Peyer's patch (tissue), 4 donors: ENCODE results near the gene HOXD8.

ENCODE experiments used
- POLR2A ChIP-seq, 2 donors: fragments of 450-650 bp; IDR thresholded peaks; one replicate each; pipeline ENCODE4 v1.5.1; 2017; ENCODE audit warnings: antibody characterized with exemption in 2 of 2, mild to moderate bottlenecking in 2 of 2, moderate library complexity in 2 of 2
- TF ChIP-seq, protein P1 (sequence below), 6 experiments: fragments of 450-650 bp in 4 of 6; fragments of 200-600 bp in 2 of 6; sonication (generic) in 1 of 6; IDR thresholded peaks; one replicate each; pipeline ENCODE4 v1.5.1; 2017 to 2019; ENCODE audit warnings: antibody characterized with exemption in 6 of 6, mild to moderate bottlenecking in 3 of 6, moderate library complexity in 1 of 6

- TF ChIP-seq, protein P1, sequence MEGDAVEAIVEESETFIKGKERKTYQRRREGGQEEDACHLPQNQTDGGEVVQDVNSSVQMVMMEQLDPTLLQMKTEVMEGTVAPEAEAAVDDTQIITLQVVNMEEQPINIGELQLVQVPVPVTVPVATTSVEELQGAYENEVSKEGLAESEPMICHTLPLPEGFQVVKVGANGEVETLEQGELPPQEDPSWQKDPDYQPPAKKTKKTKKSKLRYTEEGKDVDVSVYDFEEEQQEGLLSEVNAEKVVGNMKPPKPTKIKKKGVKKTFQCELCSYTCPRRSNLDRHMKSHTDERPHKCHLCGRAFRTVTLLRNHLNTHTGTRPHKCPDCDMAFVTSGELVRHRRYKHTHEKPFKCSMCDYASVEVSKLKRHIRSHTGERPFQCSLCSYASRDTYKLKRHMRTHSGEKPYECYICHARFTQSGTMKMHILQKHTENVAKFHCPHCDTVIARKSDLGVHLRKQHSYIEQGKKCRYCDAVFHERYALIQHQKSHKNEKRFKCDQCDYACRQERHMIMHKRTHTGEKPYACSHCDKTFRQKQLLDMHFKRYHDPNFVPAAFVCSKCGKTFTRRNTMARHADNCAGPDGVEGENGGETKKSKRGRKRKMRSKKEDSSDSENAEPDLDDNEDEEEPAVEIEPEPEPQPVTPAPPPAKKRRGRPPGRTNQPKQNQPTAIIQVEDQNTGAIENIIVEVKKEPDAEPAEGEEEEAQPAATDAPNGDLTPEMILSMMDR (IDR thresholded peaks at IDR 0.05), result no peak
- TF ChIP-seq POLR2A (IDR thresholded peaks at IDR 0.05), result no peak
These were observed 12.2 kb upstream of the HOXD8 start for GRCh38 chr2:176117162-176117822.
